GM18498 (cell line): Measurements from ENCODE around the gene TRMO.

Source experiments
- ATAC-seq: cut with Tn5 transposase; IDR thresholded peaks from one replicate; pipeline ENCODE4 v1.9.1; 2021; ENCODE audit warnings: mild to moderate bottlenecking, moderate library complexity; ENCODE audit not compliant: unreplicated experiment

TRMO gene

GRCh38 chr9:97904725-97905124, 17.6 kb downstream of the TRMO start:
- ATAC-seq, result no peak

- no peak for ATAC-seq
Measured at GRCh38 chr9:97903177-97903576, 19.1 kb downstream of the TRMO start.

GRCh38 chr9:97900738-97901565, 21.3 kb downstream of the TRMO start:
- no peak for ATAC-seq

- ATAC-seq, result no peak
Measured at GRCh38 chr9:97900103-97900737, 22.1 kb downstream of the TRMO start.

GRCh38 chr9:97895695-97896332, 26.5 kb downstream of the TRMO start:
- no peak for ATAC-seq

GRCh38 chr9:97895211-97895610, 27.1 kb downstream of the TRMO start:
- no peak for ATAC-seq

GRCh38 chr9:97892421-97892820, 29.9 kb downstream of the TRMO start:
- no peak for ATAC-seq

- ATAC-seq, result no peak
Measured at GRCh38 chr9:97891736-97892135, 30.6 kb downstream of the TRMO start.

- no peak for ATAC-seq
Measured at GRCh38 chr9:97889941-97890887, 32.1 kb downstream of the TRMO start.

GRCh38 chr9:97880336-97880735, 42.0 kb downstream of the TRMO start:
- ATAC-seq, result no peak

- no peak for ATAC-seq
Measured at GRCh38 chr9:97876061-97876460, 46.2 kb downstream of the TRMO start.

GRCh38 chr9:97875111-97875510, 47.2 kb downstream of the TRMO start:
- ATAC-seq, result no peak

GRCh38 chr9:97874624-97875023, 47.7 kb downstream of the TRMO start:
- no peak for ATAC-seq

GRCh38 chr9:97873882-97874281, 48.4 kb downstream of the TRMO start:
- no peak for ATAC-seq

GRCh38 chr9:97873425-97873824, 48.9 kb downstream of the TRMO start:
- no peak for ATAC-seq

GRCh38 chr9:97868859-97869258, 53.4 kb downstream of the TRMO start:
- ATAC-seq, result no peak

- ATAC-seq, result no peak
Measured at GRCh38 chr9:97866848-97867247, 55.5 kb downstream of the TRMO start.

GRCh38 chr9:97866300-97866699, 56.0 kb downstream of the TRMO start:
- no peak for ATAC-seq

- no peak for ATAC-seq
Measured at GRCh38 chr9:97864396-97864795, 57.9 kb downstream of the TRMO start.

GRCh38 chr9:97863314-97863713, 59.0 kb downstream of the TRMO start:
- no peak for ATAC-seq

GRCh38 chr9:97861148-97861475, 61.2 kb downstream of the TRMO start:
- ATAC-seq, result no peak
